Measurements from ENCODE around the gene C14orf93.

Gene C14orf93

GRCh38 chr14:22997676-22998323 is 12.1 kb downstream of the C14orf93 start:
- no peak for ATAC-seq (ENCODE audit: low read depth)
- Mint-ChIP-seq H3K36me3 (peaks cover 4% of the 10 kb centered on the region), H3K4me1 (peaks cover 2% of the 10 kb centered on the region), H3K27ac (no peak overlapping the region), H3K4me3 (no peak overlapping the region), H3K27me3 (no peaks in the 10 kb centered on the region), H3K9me3 (no peaks in the 10 kb centered on the region)
- no peak for DNase-seq (ENCODE audit: low spot score in 2 of 2)

- Mint-ChIP-seq H3K27ac (no peak overlapping the region), H3K27me3 (no peaks in the 10 kb centered on the region), H3K4me1 (peaks cover 2% of the 10 kb centered on the region), H3K36me3 (peaks cover 4% of the 10 kb centered on the region), H3K9me3 (no peaks in the 10 kb centered on the region), H3K4me3 (no peak overlapping the region)
- DNase-seq (ENCODE audit: low spot score in 2 of 2): no peak
- no peak for ATAC-seq (ENCODE audit: low read depth)
Observed at GRCh38 chr14:22996768-22997654, 12.9 kb downstream of the C14orf93 start.

- no peak overlapping the region for H3K4me3 Mint-ChIP-seq
- H3K27me3 Mint-ChIP-seq: no peaks in the 10 kb centered on the region
- no peak for ATAC-seq (ENCODE audit: low read depth)
Observed at GRCh38 chr14:22995889-22996625, 13.9 kb downstream of the C14orf93 start.

GRCh38 chr14:22994762-22995275 is 15.1 kb downstream of the C14orf93 start:
- peaks cover 2% of the 10 kb centered on the region for H3K4me1 Mint-ChIP-seq
- H3K9me3 Mint-ChIP-seq: no peaks in the 10 kb centered on the region
- no peak overlapping the region for H3K4me3 Mint-ChIP-seq
- peak; percentile 80 for ATAC-seq (ENCODE audit: low read depth)
- peaks cover 4% of the 10 kb centered on the region for H3K36me3 Mint-ChIP-seq
- H3K27ac Mint-ChIP-seq: no peak overlapping the region
- DNase-seq (ENCODE audit: low spot score in 2 of 2): no peak
- H3K27me3 Mint-ChIP-seq: no peaks in the 10 kb centered on the region

More at GRCh38 chr14:22995889-22996625, 13.9 kb downstream of the C14orf93 start:
- DNase-seq (ENCODE audit: low spot score in 2 of 2): no peak
- Mint-ChIP-seq H3K36me3 (peaks cover 4% of the 10 kb centered on the region), H3K27ac (no peak overlapping the region), H3K4me1 (peaks cover 2% of the 10 kb centered on the region), H3K9me3 (no peaks in the 10 kb centered on the region)

- H3K4me1 Mint-ChIP-seq: peaks cover 2% of the 10 kb centered on the region
Observed at GRCh38 chr14:22993517-22993916, 16.4 kb downstream of the C14orf93 start.

GRCh38 chr14:22991852-22992251 is 18.1 kb downstream of the C14orf93 start:
- DNase-seq (ENCODE audit: low spot score in 2 of 2) (no peak), ATAC-seq (ENCODE audit: low read depth) (no peak)
- Mint-ChIP-seq H3K27me3 (no peaks in the 10 kb centered on the region), H3K27ac (no peak overlapping the region), H3K4me3 (no peak overlapping the region), H3K9me3 (no peaks in the 10 kb centered on the region), H3K36me3 (peaks cover 4% of the 10 kb centered on the region), H3K4me1 (peaks cover 2% of the 10 kb centered on the region)

More at GRCh38 chr14:22993517-22993916, 16.4 kb downstream of the C14orf93 start:
- no peak for ATAC-seq (ENCODE audit: low read depth)
- Mint-ChIP-seq H3K4me3 (no peak overlapping the region), H3K27ac (no peak overlapping the region), H3K27me3 (no peaks in the 10 kb centered on the region), H3K9me3 (no peaks in the 10 kb centered on the region), H3K36me3 (peaks cover 4% of the 10 kb centered on the region)
- DNase-seq (ENCODE audit: low spot score in 2 of 2): no peak

GRCh38 chr14:22987291-22987690 is 22.7 kb downstream of the C14orf93 start:
- no peaks in the 10 kb centered on the region for H3K4me1 Mint-ChIP-seq
- H3K4me3 Mint-ChIP-seq: no peak overlapping the region
- no peaks in the 10 kb centered on the region for H3K9me3 Mint-ChIP-seq
- DNase-seq (ENCODE audit: low spot score in 2 of 2) (no peak), ATAC-seq (ENCODE audit: low read depth) (no peak)
- no peaks in the 10 kb centered on the region for H3K36me3 Mint-ChIP-seq
- H3K27ac Mint-ChIP-seq: no peak overlapping the region
- no peaks in the 10 kb centered on the region for H3K27me3 Mint-ChIP-seq

GRCh38 chr14:22986508-22987054 is 23.4 kb downstream of the C14orf93 start:
- peak; percentile 69 for ATAC-seq (ENCODE audit: low read depth)
- H3K4me3 Mint-ChIP-seq: no peak overlapping the region
- H3K27ac Mint-ChIP-seq: no peak overlapping the region
- H3K9me3 Mint-ChIP-seq: no peaks in the 10 kb centered on the region
- H3K4me1 Mint-ChIP-seq: no peaks in the 10 kb centered on the region
- H3K36me3 Mint-ChIP-seq: no peaks in the 10 kb centered on the region
- no peaks in the 10 kb centered on the region for H3K27me3 Mint-ChIP-seq
- DNase-seq (ENCODE audit: low spot score in 2 of 2): peak; percentile 86

GRCh38 chr14:22985894-22986507 is 23.9 kb downstream of the C14orf93 start:
- no peaks in the 10 kb centered on the region for H3K4me1 Mint-ChIP-seq
- ATAC-seq (ENCODE audit: low read depth) (no peak), DNase-seq (ENCODE audit: low spot score in 2 of 2) (no peak)
- H3K27me3 Mint-ChIP-seq: no peaks in the 10 kb centered on the region
- no peak overlapping the region for H3K4me3 Mint-ChIP-seq
- H3K9me3 Mint-ChIP-seq: no peaks in the 10 kb centered on the region
- H3K36me3 Mint-ChIP-seq: no peaks in the 10 kb centered on the region
- H3K27ac Mint-ChIP-seq: no peak overlapping the region

- Mint-ChIP-seq H3K36me3 (no peaks in the 10 kb centered on the region), H3K9me3 (no peaks in the 10 kb centered on the region), H3K4me3 (no peak overlapping the region), H3K4me1 (peaks cover under 1% of the 10 kb centered on the region), H3K27ac (no peak overlapping the region), H3K27me3 (no peaks in the 10 kb centered on the region)
- no peak for DNase-seq (ENCODE audit: low spot score in 2 of 2)
- no peak for ATAC-seq (ENCODE audit: low read depth)
Observed at GRCh38 chr14:22984959-22985658, 24.8 kb downstream of the C14orf93 start.

GRCh38 chr14:22982477-22983245 is 27.3 kb downstream of the C14orf93 start, which contains the start of gene AJUBA:
Gene AJUBA, minus strand, starts transcription at chr14:22982551. Its CDS starts 285 bp downstream, at chr14:22982266.
- no peaks in the 10 kb centered on the region for H3K36me3 Mint-ChIP-seq
- no peak within 1 kb of the TSS for H3K27ac Mint-ChIP-seq
- H3K4me1 Mint-ChIP-seq: peaks cover 3% of the 10 kb centered on the region
- no peak within 1 kb of the TSS for H3K4me3 Mint-ChIP-seq
- no peaks in the 10 kb centered on the region for H3K9me3 Mint-ChIP-seq
- ATAC-seq (ENCODE audit: low read depth) (peak; percentile 66), DNase-seq (ENCODE audit: low spot score in 2 of 2) (peak; percentile 50 to 60)
- no peaks in the 10 kb centered on the region for H3K27me3 Mint-ChIP-seq

- Mint-ChIP-seq H3K27ac (no peak overlapping the region), H3K4me3 (no peak overlapping the region), H3K9me3 (no peaks in the 10 kb centered on the region), H3K4me1 (peaks cover 6% of the 10 kb centered on the region), H3K27me3 (peaks cover 3% of the 10 kb centered on the region), H3K36me3 (no peaks in the 10 kb centered on the region)
- DNase-seq (ENCODE audit: low spot score in 2 of 2): peak in 1 of 2 donors; percentile 31
- ATAC-seq (ENCODE audit: low read depth): no peak
Observed at GRCh38 chr14:22981876-22982476, 28.0 kb downstream of the C14orf93 start.
